Measurements from ENCODE around the gene SLC14A1. TPM values are rescaled to one million over a fixed set of nuclear protein-coding genes. Genes with fewer than 3 reads are reported as not detected.

The SLC14A1 gene
- total and polyA plus RNA-seq, 10 of the 15 experiments (the other 5 are each of a cell fraction or from before 2014, with no cell fraction given) = 0.06 to 0.67 (median 0.10) TPM; not detected in 2

DNA sequence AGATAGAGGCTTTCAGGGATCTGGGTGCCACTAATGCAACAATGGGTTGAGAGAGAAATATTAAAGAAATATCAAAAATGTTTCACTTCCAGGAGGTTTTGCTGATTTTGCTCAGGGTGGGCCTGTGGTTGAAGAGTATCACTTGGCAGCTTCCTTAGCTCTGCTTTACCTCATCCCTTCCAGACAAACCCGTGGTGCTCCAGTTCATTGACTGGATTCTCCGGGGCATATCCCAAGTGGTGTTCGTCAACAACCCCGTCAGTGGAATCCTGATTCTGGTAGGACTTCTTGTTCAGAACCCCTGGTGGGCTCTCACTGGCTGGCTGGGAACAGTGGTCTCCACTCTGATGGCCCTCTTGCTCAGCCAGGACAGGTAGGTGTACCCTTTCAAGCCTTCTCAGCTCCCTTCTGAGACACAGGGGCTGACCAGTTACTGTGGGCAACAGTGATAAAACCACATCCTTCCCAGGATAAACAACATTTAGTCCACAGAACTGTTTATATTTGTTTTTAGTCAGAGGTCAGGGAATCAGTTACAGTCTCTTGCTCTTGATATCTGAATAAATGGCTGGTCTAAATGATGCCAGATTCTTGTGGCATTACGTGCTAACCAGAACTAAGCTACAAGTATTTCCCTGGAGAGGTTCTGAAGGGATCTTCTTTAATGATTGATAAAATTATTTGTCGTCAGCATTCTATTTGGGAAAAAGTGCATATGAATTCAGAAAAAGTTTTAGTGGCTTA, 7.0 kb downstream of the SLC14A1 start (continued):
- TF ChIP-seq ZBTB33 (IDR thresholded peaks at IDR 0.05) (no peak), WRNIP1 (IDR thresholded peaks at IDR 0.05; ENCODE audit: borderline replicate concordance, low read depth, low read length) (no peak), IKZF1 (conservative IDR thresholded peaks at IDR 0.05) (no peak)

GRCh38 chr18:45731716-45732115, 7.7 kb downstream of the SLC14A1 start:
- DNase-seq (ENCODE audit: low read depth, low spot score) = no peak
- no peak for TF ChIP-seq ATF2 (IDR thresholded peaks at IDR 0.05; ENCODE audit: low read length)
- TF ChIP-seq, protein P1, sequence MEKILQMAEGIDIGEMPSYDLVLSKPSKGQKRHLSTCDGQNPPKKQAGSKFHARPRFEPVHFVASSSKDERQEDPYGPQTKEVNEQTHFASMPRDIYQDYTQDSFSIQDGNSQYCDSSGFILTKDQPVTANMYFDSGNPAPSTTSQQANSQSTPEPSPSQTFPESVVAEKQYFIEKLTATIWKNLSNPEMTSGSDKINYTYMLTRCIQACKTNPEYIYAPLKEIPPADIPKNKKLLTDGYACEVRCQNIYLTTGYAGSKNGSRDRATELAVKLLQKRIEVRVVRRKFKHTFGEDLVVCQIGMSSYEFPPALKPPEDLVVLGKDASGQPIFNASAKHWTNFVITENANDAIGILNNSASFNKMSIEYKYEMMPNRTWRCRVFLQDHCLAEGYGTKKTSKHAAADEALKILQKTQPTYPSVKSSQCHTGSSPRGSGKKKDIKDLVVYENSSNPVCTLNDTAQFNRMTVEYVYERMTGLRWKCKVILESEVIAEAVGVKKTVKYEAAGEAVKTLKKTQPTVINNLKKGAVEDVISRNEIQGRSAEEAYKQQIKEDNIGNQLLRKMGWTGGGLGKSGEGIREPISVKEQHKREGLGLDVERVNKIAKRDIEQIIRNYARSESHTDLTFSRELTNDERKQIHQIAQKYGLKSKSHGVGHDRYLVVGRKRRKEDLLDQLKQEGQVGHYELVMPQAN (conservative IDR thresholded peaks at IDR 0.05) = no peak
- no peak for TF ChIP-seq POLR2AphosphoS5 (IDR thresholded peaks at IDR 0.05; ENCODE audit: low read length)
- TF ChIP-seq SMAD1 (IDR thresholded peaks at IDR 0.05; ENCODE audit: low read depth, partially characterized antibody) = no peak
- no peak for TF ChIP-seq PAX8 (IDR thresholded peaks at IDR 0.05)
- no peak for TF ChIP-seq ZZZ3 (IDR thresholded peaks at IDR 0.05; ENCODE audit: control insufficient read depth, insufficient read length, low read depth)
- ChIA-PET RAD21 (ENCODE audit: unreplicated experiment) (interaction anchor here (0.8 to 1.5 kb wide), 2 partner anchors 9 to 149 kb away, joined by 3 to 4 read pairs; no protein-coding TSS in a partner anchor), SMC1A (ENCODE audit: uncharacterized antibody, unreplicated experiment) (interaction anchor here (1.2 to 14.1 kb wide), 4 partner anchors 9 to 150 kb away, joined by 3 to 162 read pairs (median 12); no protein-coding TSS in a partner anchor), POLR2A (no interaction called here), CTCF (interaction anchor here (2.6 to 4.6 kb wide), 2 partner anchors 9 to 148 kb away, joined by 10 to 36 read pairs; partner anchors contain the start of gene SLC14A1)
- Histone ChIP-seq H3K36me3 (ENCODE audit: control insufficient read depth in 2 of 2, insufficient read depth in 2 of 2, low read length in 1 of 2) (no peaks in the 10 kb centered on the region), H3K79me2 (ENCODE audit: control insufficient read depth, insufficient read depth, low read length) (no peaks in the 10 kb centered on the region), H3K9me3 (replicated peaks; ENCODE audit: control insufficient read depth, insufficient read depth, low read length) (no peaks in the 10 kb centered on the region; the same call in 2 of the 3 replicates), H3K4me1 (ENCODE audit: control insufficient read depth, insufficient read depth, low read length) (no peaks in the 10 kb centered on the region), H3K4me2 (ENCODE audit: control insufficient read depth, insufficient read depth) (no peak overlapping the region), H3K27ac (ENCODE audit: control insufficient read depth, insufficient read depth) (no peak overlapping the region), H2AFZ (ENCODE audit: control insufficient read depth, low read depth, low read length) (no peak overlapping the region), H3K4me3 (no peak overlapping the region), H3K9ac (ENCODE audit: control insufficient read depth, insufficient read depth, low read length) (no peak overlapping the region), H3K27me3 (replicated peaks in 1 of 2; ENCODE audit: control insufficient read depth in 2 of 2, insufficient read depth in 2 of 2, low read length in 1 of 2) (no peaks in the 10 kb centered on the region; a peak in 2 of 4 replicates), H4K20me1 (ENCODE audit: control insufficient read depth, insufficient read depth) (no peaks in the 10 kb centered on the region)
- 51% methylated on average over 2 of the region's 2 CpGs for WGBS (ENCODE audit: insufficient coverage, insufficient replicate concordance, low lambda C conversion rate, missing lambda C conversion rate)
- BruUV-seq (replicated peaks) = no TSS peak
- in situ Hi-C loops (cut with MboI) = no loop called here
- intact Hi-C loops (cut with micrococcal nuclease; ENCODE audit: unreplicated experiment) = no loop called here
- FAIRE-seq = no peak
- ATAC-seq = no peak
